ENCODE data around the gene PDLIM5. TPM values are rescaled to one million over a fixed set of nuclear protein-coding genes. Genes with fewer than 3 reads are reported as not detected.

PDLIM5 gene
- total RNA-seq, 1 experiment from 2014 or later, result 58.0 TPM

GRCh38 chr4:94564252-94564651 lies 112.5 kb downstream of the PDLIM5 start:
- Mint-ChIP-seq H3K27ac (no peak overlapping the region), H3K4me1 (peaks cover 0 to 4% of the 10 kb centered on the region in 2 experiments; a peak in 2 of 4 replicates), H3K36me3 (ENCODE audit: insufficient read depth in 1 of 3, low read depth in 3 of 3) (no peaks in the 10 kb centered on the region), H3K27me3 (ENCODE audit: low read depth) (no peaks in the 10 kb centered on the region), H3K4me3 (no peak overlapping the region), H3K9me3 (no peaks in the 10 kb centered on the region)
- WGBS (ENCODE audit: extremely low coverage, insufficient read length, low lambda C conversion rate), result no CpG with 5 or more reads among the region's 2 CpGs
- no peak overlapping the region for H2BK20ac ChIP-seq (ENCODE audit: low read depth, low read length, poor library complexity, severe bottlenecking)
- no peak overlapping the region for H3K4ac ChIP-seq (ENCODE audit: low read depth, low read length)
- H3K27me3 ChIP-seq (ENCODE audit: insufficient read depth, low read length), result no peaks in the 10 kb centered on the region
- no peak overlapping the region for H3K23ac ChIP-seq (ENCODE audit: insufficient read length, low read depth, low read length)
- no peak for TF ChIP-seq CTCF (conservative IDR thresholded peaks at IDR 0.05)
- no peak overlapping the region for H3K9ac ChIP-seq (ENCODE audit: extremely low read depth, insufficient read length, low read length)
- H2AK5ac ChIP-seq (ENCODE audit: insufficient read length, low read length), result no peak overlapping the region
- H4K20me1 ChIP-seq (ENCODE audit: control insufficient read depth, insufficient read depth, insufficient read length), result no peaks in the 10 kb centered on the region
- H4K91ac ChIP-seq (ENCODE audit: insufficient read length, low read depth, low read length), result no peak overlapping the region
- no peak overlapping the region for H3K4me2 ChIP-seq (ENCODE audit: insufficient read depth, insufficient read length, low read length)
- H2AFZ ChIP-seq (ENCODE audit: low read length), result no peak overlapping the region
- no peak overlapping the region for H3K27ac ChIP-seq (ENCODE audit: insufficient read length, low read depth, low read length)
- no peak overlapping the region for H4K8ac ChIP-seq (replicated peaks; ENCODE audit: insufficient read length, low read depth, low read length)
- no peak overlapping the region for H3T11ph ChIP-seq (ENCODE audit: low read length)
- H2BK15ac ChIP-seq (ENCODE audit: low read depth, low read length), result no peak overlapping the region
- H3K23me2 ChIP-seq (ENCODE audit: insufficient read length, low read depth, low read length, poor library complexity, severe bottlenecking), result no peaks in the 10 kb centered on the region
- no peak overlapping the region for H2BK120ac ChIP-seq (ENCODE audit: low read depth, low read length, poor library complexity, severe bottlenecking)
- H2BK5ac ChIP-seq (ENCODE audit: insufficient read length, low read length), result no peak overlapping the region
- no peak for DNase-seq
- no peaks in the 10 kb centered on the region for H3K79me1 ChIP-seq (ENCODE audit: insufficient read depth, low read depth, low read length, poor library complexity, severe bottlenecking)
- H3K14ac ChIP-seq (ENCODE audit: insufficient read depth, low read length), result no peak overlapping the region
- no peak overlapping the region for H4K5ac ChIP-seq (ENCODE audit: insufficient read length, low read depth, low read length)
- no peaks in the 10 kb centered on the region for H3K79me2 ChIP-seq (ENCODE audit: insufficient read depth, low read length)
- H3K9me3 ChIP-seq (ENCODE audit: control insufficient read depth, low read depth, low read length), result no peaks in the 10 kb centered on the region
- H3K4me1 ChIP-seq (ENCODE audit: insufficient read depth, low read length), result no peaks in the 10 kb centered on the region
- no peak overlapping the region for H2BK12ac ChIP-seq (ENCODE audit: insufficient read length, low read depth, low read length)
- no peak overlapping the region for H3K18ac ChIP-seq (ENCODE audit: insufficient read length, low read depth, low read length)
- H3K56ac ChIP-seq (ENCODE audit: insufficient read length, low read depth, low read length), result no peak overlapping the region

Data from H9 (cell line).